ENCODE measurements around the gene DHCR7.

Gene DHCR7

GRCh38 chr11:71486320-71486719 is 38.1 kb upstream of the DHCR7 start:
- no peak for DNase-seq (ENCODE audit: low read depth in 1 of 2, low spot score in 1 of 2)
- no peak overlapping the region for H3K27ac ChIP-seq (replicated peaks)
- TF ChIP-seq POLR2AphosphoS5 (IDR thresholded peaks at IDR 0.05; ENCODE audit: low read depth) (no peak), GABPA (IDR thresholded peaks at IDR 0.05; ENCODE audit: low read depth) (no peak), CTCF (IDR thresholded peaks at IDR 0.05; ENCODE audit: insufficient read depth, low read length) (no peak), REST (IDR thresholded peaks at IDR 0.05; ENCODE audit: insufficient replicate concordance, low read depth) (no peak), SPI1 (IDR thresholded peaks at IDR 0.05; ENCODE audit: borderline replicate concordance, low read depth) (no peak)
- no peak overlapping the region for H3K4me3 ChIP-seq (replicated peaks; ENCODE audit: insufficient read depth, low read length)
- H3K27me3 ChIP-seq (ENCODE audit: insufficient read depth, poor library complexity, severe bottlenecking): no peaks in the 10 kb centered on the region

DNA sequence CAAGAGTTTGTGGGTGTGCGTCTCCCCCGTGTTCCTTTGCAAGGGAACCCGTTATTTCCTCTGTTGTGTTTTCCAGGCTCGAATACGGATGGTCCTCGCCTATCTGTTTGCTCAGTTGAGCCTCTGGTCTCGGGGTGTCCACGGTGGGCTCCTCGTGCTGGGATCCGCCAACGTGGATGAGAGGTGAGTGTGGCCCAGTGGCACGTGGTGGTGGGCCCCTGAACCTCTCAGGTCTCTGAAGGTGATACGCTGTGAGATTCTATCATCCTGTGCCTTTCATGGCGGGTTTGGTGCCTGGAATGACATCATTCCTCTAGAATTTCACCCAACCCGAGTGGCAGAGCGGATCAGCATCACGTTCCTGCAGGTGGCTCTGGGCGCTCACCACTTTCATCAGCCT is 37.3 kb upstream of the DHCR7 start:
- Histone ChIP-seq H3K27me3 (ENCODE audit: insufficient read depth, poor library complexity, severe bottlenecking) (no peaks in the 10 kb centered on the region), H3K4me3 (replicated peaks; ENCODE audit: insufficient read depth, low read length) (no peak overlapping the region), H3K27ac (replicated peaks) (no peak overlapping the region)
- no peak for TF ChIP-seq CTCF (IDR thresholded peaks at IDR 0.05; ENCODE audit: insufficient read depth, low read length)
- TF ChIP-seq REST (IDR thresholded peaks at IDR 0.05; ENCODE audit: insufficient replicate concordance, low read depth): no peak
- no peak for TF ChIP-seq SPI1 (IDR thresholded peaks at IDR 0.05; ENCODE audit: borderline replicate concordance, low read depth)
- no peak for TF ChIP-seq POLR2AphosphoS5 (IDR thresholded peaks at IDR 0.05; ENCODE audit: low read depth)
- TF ChIP-seq GABPA (IDR thresholded peaks at IDR 0.05; ENCODE audit: low read depth): no peak
- no peak for DNase-seq (ENCODE audit: low read depth in 1 of 2, low spot score in 1 of 2)

DNA sequence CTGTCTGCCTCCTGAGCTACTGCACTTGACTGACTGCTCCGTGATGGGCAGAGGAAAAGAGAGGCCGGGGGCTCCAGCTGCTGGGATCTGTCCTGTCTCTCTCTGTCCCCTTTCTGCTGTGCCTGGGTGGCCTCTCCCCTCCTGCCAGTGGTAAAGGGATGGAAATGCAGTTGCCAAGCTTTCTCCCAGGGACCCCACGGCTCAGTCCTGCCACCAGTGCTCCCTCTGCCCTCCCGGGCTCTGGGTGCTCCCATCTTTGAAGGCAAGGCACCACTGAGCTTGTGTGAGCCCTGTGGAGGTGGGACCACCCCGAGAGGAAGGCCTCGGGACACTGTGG is 36.8 kb upstream of the DHCR7 start:
- Histone ChIP-seq H3K4me3 (replicated peaks; ENCODE audit: insufficient read depth, low read length) (no peak overlapping the region), H3K27ac (replicated peaks) (no peak overlapping the region), H3K27me3 (ENCODE audit: insufficient read depth, poor library complexity, severe bottlenecking) (no peaks in the 10 kb centered on the region)
- TF ChIP-seq POLR2AphosphoS5 (IDR thresholded peaks at IDR 0.05; ENCODE audit: low read depth): no peak
- TF ChIP-seq GABPA (IDR thresholded peaks at IDR 0.05; ENCODE audit: low read depth): no peak
- TF ChIP-seq SPI1 (IDR thresholded peaks at IDR 0.05; ENCODE audit: borderline replicate concordance, low read depth): no peak
- TF ChIP-seq CTCF (IDR thresholded peaks at IDR 0.05; ENCODE audit: insufficient read depth, low read length): no peak
- no peak for TF ChIP-seq REST (IDR thresholded peaks at IDR 0.05; ENCODE audit: insufficient replicate concordance, low read depth)
- no peak for DNase-seq (ENCODE audit: low read depth in 1 of 2, low spot score in 1 of 2)
